LNCaP clone FGC (cell line): Measurements from ENCODE around the gene ERFE.
A peak's percentile ranks its signal among the peaks of the same experiment; 100 is the strongest.
"Not testable (repeated sequence)": the region's sequence is repeated elsewhere in the genome, so short reads cannot be mapped to it uniquely, and the experiment has no call there.

Experiments
- DNase-seq: peaks from one replicate; pipeline ENCODE4 v3.0.0-alpha.2; 2011; ENCODE audit warnings: low read depth
- H3K4me3 ChIP-seq: 2 replicates; pipeline ENCODE4 v1.5.1; 2011; ENCODE audit warnings: mild to moderate bottlenecking, low read depth, low read length, control low read depth
- CTCF ChIP-seq: IDR thresholded peaks from 2 replicates; pipeline ENCODE4 v1.5.1; 2012; ENCODE audit warnings: mild to moderate bottlenecking; ENCODE audit not compliant: control insufficient read depth, insufficient read depth; ENCODE audit errors: extremely low read depth

The ERFE gene

GRCh38 chr2:238167761-238168160 is 9.0 kb downstream of the ERFE start:
- no peak for DNase-seq
- H3K4me3 ChIP-seq: no peak overlapping the region
- no peak for TF ChIP-seq CTCF

- no peak for DNase-seq
- no peak for TF ChIP-seq CTCF
- no peak overlapping the region for H3K4me3 ChIP-seq
Observed at GRCh38 chr2:238168196-238169047, 9.7 kb downstream of the ERFE start.

GRCh38 chr2:238169048-238169707 is 10.4 kb downstream of the ERFE start:
- peak; percentile 34 for DNase-seq
- H3K4me3 ChIP-seq: no peak overlapping the region
- no peak for TF ChIP-seq CTCF

- H3K4me3 ChIP-seq: no peak overlapping the region
- no peak for DNase-seq
- no peak for TF ChIP-seq CTCF
Observed at GRCh38 chr2:238169708-238170251, 11.0 kb downstream of the ERFE start.

- TF ChIP-seq CTCF: no peak
- H3K4me3 ChIP-seq: no peak overlapping the region
- DNase-seq: peak; percentile 71
Observed at GRCh38 chr2:238170386-238171071, 11.8 kb downstream of the ERFE start.

- H3K4me3 ChIP-seq, DNase-seq: not testable (repeated sequence)
Observed at GRCh38 chr2:238171072-238171431, 12.3 kb downstream of the ERFE start.

GRCh38 chr2:238171575-238172187 is 12.9 kb downstream of the ERFE start:
- no peak for DNase-seq
- no peak overlapping the region for H3K4me3 ChIP-seq
- TF ChIP-seq CTCF: no peak
